HepG2 (cell line): ENCODE data around the gene TGM2. TPM values are rescaled to one million over a fixed set of nuclear protein-coding genes. Genes with fewer than 3 reads are reported as not detected.

ENCODE experiments used
- ADNP ChIP-seq: sonication (generic); formaldehyde crosslinking; IDR thresholded peaks from 2 replicates; pipeline ENCODE4 v1.4.0; 2020; ENCODE audit warnings: missing genetic modification reagents
- ATF1 ChIP-seq: IDR thresholded peaks from 2 replicates; pipeline ENCODE4 v1.6.1; 2016; ENCODE audit warnings: mild to moderate bottlenecking, control low read depth
- RXRB ChIP-seq: IDR thresholded peaks from 2 replicates; pipeline ENCODE4 v1.6.1; 2016; ENCODE audit warnings: borderline replicate concordance, missing genetic modification reagents, missing compliant biosample characterization
- ZBTB20 ChIP-seq: sonication (generic); formaldehyde crosslinking; IDR thresholded peaks from 2 replicates; pipeline ENCODE4 v1.8.1; 2023; ENCODE audit warnings: missing genetic modification reagents, low read depth, mild to moderate bottlenecking, borderline replicate concordance
- ZFP36L2 ChIP-seq: sonication (generic); formaldehyde crosslinking; IDR thresholded peaks from 2 replicates; pipeline ENCODE4 v1.4.0; 2020; ENCODE audit warnings: missing genetic modification reagents
- ZNF124 ChIP-seq: sonication (generic); formaldehyde crosslinking; IDR thresholded peaks from 2 replicates; pipeline ENCODE4 v1.4.0; 2020; ENCODE audit warnings: missing genetic modification reagents
- ZNF234 ChIP-seq: sonication (generic); formaldehyde crosslinking; conservative IDR thresholded peaks from 2 replicates; pipeline ENCODE4 v1.5.1; 2020; ENCODE audit warnings: mild to moderate bottlenecking, missing genetic modification reagents
- ZNF24 ChIP-seq: fragments of 450-650 bp; IDR thresholded peaks from 2 replicates; pipeline ENCODE4 v1.6.1; 2017; ENCODE audit warnings: antibody characterized with exemption, mild to moderate bottlenecking
- ZNF317 ChIP-seq: sonication (generic); formaldehyde crosslinking; IDR thresholded peaks from 2 replicates; pipeline ENCODE4 v1.5.0; 2020; ENCODE audit warnings: mild to moderate bottlenecking, missing genetic modification reagents
- ZNF44 ChIP-seq: sonication (generic); formaldehyde crosslinking; IDR thresholded peaks from 2 replicates; pipeline ENCODE4 v1.5.1; 2020; ENCODE audit warnings: mild to moderate bottlenecking, missing genetic modification reagents
- ZNF547 ChIP-seq: sonication (generic); formaldehyde crosslinking; IDR thresholded peaks from 2 replicates; pipeline ENCODE4 v1.5.1; 2020; ENCODE audit warnings: mild to moderate bottlenecking, missing genetic modification reagents
- ZNF616 ChIP-seq: sonication (generic); formaldehyde crosslinking; IDR thresholded peaks from 2 replicates; pipeline ENCODE4 v1.5.0; 2020; ENCODE audit warnings: low read depth, mild to moderate bottlenecking, missing genetic modification reagents
- polyA plus RNA-seq, 8 experiments: library from polyadenylated mRNA; depleted of rRNA in 3 of 8; stranded (reverse) in 7 of 8; unstranded in 1 of 8; fragments of >200 nt; fragmentation: Illumina TruSeq in 4 of 8; extraction: Trizol in 4 of 8; gene quantifications; 2 replicates each; pipeline versions ENCODE4 v1.2.1 to v1.2.3, GENCODE V29; 2011 to 2016; ENCODE audit warnings: low read depth in 4 of 8, missing spikeins in 1 of 8, mixed read lengths in 1 of 8; ENCODE audit not compliant: insufficient read depth in 1 of 8
- total RNA-seq, 5 experiments: library from RNA; depleted of rRNA; stranded (reverse); fragments of >200 nt; fragmentation: Illumina TruSeq; extraction: Trizol; gene quantifications; 2 replicates each; pipeline ENCODE4 v1.2.3, GENCODE V29; 2016; ENCODE audit warnings: low read depth in 1 of 5
- TF ChIP-seq, protein P1 (sequence below), 2 experiments: fragments of 450-650 bp in 1 of 2; sonication (generic) in 1 of 2; formaldehyde crosslinking in 1 of 2; IDR thresholded peaks; 2 replicates each; pipeline versions ENCODE4 v1.6.1 to v1.8.0; 2016 to 2022; ENCODE audit warnings: antibody characterized with exemption in 1 of 2, mild to moderate bottlenecking in 1 of 2, missing genetic modification reagents in 1 of 2
- TF ChIP-seq, protein P2 (sequence below): sonication (generic); formaldehyde crosslinking; IDR thresholded peaks from 2 replicates; pipeline ENCODE4 v1.8.0; 2022; ENCODE audit warnings: mild to moderate bottlenecking, missing genetic modification reagents, moderate library complexity
- TF ChIP-seq, protein P3 (sequence below): sonication (generic); formaldehyde crosslinking; IDR thresholded peaks from 2 replicates; pipeline ENCODE4 v1.4.0; 2020; ENCODE audit warnings: mild to moderate bottlenecking, missing genetic modification reagents
- TF ChIP-seq, protein P4 (sequence below): sonication (generic); formaldehyde crosslinking; conservative IDR thresholded peaks from 2 replicates; pipeline ENCODE4 v1.4.0; 2020; ENCODE audit warnings: missing genetic modification reagents

TGM2 gene
- total and polyA plus RNA-seq, 2 of the 13 experiments (the other 11 are each of a cell fraction or from before 2014, with no cell fraction given): 4.2 to 46.4 TPM

DNA sequence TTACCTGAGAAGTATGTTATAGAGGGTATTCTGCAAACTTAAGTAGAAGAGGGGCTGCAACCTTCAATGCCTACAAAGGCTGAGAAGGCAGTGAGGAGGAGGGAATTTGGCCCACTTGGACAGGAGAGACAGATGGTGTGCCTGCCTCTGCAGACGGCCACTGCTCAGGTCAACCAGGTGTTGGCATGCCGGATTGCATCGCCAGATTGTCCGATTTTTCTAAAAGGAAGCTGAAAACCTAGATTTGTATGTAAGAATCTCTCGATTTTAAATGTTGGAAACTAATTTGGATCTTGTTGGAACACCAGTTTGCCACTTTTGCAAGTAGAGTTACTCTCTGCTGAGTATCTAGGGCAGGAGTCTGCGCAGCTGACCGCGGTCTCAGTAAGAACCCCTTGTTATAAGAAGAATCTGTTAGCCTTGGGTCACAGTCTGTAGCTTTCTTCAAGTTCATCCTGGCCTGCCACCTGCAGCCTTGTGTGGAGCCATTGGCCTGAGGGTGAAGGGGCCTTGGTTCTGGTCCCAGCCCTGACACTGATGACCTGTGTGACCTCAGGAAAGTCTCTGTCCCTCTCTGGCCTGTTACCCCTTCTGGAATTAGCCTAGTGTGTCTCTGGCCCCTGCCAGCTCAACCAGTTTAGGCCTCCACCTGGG, 54.4 kb downstream of the TGM2 start (continued):
- TF ChIP-seq, protein P1, sequence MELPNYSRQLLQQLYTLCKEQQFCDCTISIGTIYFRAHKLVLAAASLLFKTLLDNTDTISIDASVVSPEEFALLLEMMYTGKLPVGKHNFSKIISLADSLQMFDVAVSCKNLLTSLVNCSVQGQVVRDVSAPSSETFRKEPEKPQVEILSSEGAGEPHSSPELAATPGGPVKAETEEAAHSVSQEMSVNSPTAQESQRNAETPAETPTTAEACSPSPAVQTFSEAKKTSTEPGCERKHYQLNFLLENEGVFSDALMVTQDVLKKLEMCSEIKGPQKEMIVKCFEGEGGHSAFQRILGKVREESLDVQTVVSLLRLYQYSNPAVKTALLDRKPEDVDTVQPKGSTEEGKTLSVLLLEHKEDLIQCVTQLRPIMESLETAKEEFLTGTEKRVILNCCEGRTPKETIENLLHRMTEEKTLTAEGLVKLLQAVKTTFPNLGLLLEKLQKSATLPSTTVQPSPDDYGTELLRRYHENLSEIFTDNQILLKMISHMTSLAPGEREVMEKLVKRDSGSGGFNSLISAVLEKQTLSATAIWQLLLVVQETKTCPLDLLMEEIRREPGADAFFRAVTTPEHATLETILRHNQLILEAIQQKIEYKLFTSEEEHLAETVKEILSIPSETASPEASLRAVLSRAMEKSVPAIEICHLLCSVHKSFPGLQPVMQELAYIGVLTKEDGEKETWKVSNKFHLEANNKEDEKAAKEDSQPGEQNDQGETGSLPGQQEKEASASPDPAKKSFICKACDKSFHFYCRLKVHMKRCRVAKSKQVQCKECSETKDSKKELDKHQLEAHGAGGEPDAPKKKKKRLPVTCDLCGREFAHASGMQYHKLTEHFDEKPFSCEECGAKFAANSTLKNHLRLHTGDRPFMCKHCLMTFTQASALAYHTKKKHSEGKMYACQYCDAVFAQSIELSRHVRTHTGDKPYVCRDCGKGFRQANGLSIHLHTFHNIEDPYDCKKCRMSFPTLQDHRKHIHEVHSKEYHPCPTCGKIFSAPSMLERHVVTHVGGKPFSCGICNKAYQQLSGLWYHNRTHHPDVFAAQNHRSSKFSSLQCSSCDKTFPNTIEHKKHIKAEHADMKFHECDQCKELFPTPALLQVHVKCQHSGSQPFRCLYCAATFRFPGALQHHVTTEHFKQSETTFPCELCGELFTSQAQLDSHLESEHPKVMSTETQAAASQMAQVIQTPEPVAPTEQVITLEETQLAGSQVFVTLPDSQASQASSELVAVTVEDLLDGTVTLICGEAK (IDR thresholded peaks at IDR 0.05): no peak
- TF ChIP-seq, protein P1 (CRISPR knock-in tag; IDR thresholded peaks at IDR 0.05): no peak
- TF ChIP-seq, protein P2, sequence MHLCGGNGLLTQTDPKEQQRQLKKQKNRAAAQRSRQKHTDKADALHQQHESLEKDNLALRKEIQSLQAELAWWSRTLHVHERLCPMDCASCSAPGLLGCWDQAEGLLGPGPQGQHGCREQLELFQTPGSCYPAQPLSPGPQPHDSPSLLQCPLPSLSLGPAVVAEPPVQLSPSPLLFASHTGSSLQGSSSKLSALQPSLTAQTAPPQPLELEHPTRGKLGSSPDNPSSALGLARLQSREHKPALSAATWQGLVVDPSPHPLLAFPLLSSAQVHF (CRISPR knock-in tag): no peak
- TF ChIP-seq ZNF234 (CRISPR knock-in tag) (no peak), ZNF547 (CRISPR knock-in tag) (0 out of 2 replicates have a peak, but pooled peaks have one; percentile 6), ZNF616 (CRISPR knock-in tag) (no peak), ZNF24 (no peak), ZNF124 (CRISPR knock-in tag) (no peak), ZFP36L2 (CRISPR knock-in tag) (no peak), ZNF44 (CRISPR knock-in tag) (0 out of 2 replicates have a peak, but pooled peaks have one; percentile 15), ZNF317 (no peak), ATF1 (CRISPR knock-in tag) (no peak), ADNP (CRISPR knock-in tag) (no peak), ZBTB20 (0 out of 2 replicates have a peak, but pooled peaks have one; percentile 26), RXRB (no peak)
- TF ChIP-seq, protein P3, sequence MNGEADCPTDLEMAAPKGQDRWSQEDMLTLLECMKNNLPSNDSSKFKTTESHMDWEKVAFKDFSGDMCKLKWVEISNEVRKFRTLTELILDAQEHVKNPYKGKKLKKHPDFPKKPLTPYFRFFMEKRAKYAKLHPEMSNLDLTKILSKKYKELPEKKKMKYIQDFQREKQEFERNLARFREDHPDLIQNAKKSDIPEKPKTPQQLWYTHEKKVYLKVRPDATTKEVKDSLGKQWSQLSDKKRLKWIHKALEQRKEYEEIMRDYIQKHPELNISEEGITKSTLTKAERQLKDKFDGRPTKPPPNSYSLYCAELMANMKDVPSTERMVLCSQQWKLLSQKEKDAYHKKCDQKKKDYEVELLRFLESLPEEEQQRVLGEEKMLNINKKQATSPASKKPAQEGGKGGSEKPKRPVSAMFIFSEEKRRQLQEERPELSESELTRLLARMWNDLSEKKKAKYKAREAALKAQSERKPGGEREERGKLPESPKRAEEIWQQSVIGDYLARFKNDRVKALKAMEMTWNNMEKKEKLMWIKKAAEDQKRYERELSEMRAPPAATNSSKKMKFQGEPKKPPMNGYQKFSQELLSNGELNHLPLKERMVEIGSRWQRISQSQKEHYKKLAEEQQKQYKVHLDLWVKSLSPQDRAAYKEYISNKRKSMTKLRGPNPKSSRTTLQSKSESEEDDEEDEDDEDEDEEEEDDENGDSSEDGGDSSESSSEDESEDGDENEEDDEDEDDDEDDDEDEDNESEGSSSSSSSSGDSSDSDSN: no peak
- TF ChIP-seq, protein P4, sequence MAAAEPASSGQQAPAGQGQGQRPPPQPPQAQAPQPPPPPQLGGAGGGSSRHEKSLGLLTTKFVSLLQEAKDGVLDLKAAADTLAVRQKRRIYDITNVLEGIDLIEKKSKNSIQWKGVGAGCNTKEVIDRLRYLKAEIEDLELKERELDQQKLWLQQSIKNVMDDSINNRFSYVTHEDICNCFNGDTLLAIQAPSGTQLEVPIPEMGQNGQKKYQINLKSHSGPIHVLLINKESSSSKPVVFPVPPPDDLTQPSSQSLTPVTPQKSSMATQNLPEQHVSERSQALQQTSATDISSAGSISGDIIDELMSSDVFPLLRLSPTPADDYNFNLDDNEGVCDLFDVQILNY (CRISPR knock-in tag): 0 out of 2 replicates have a peak, but pooled peaks have one; percentile 23
